NCI-H460 (cell line): ENCODE results near the gene HAUS5. TPM values are rescaled to one million over a fixed set of nuclear protein-coding genes. Genes with fewer than 3 reads are reported as not detected.

ENCODE experiments used
- DNase-seq: peaks from one replicate; pipeline ENCODE4 v3.0.0-alpha.2; 2016; ENCODE audit warnings: low read depth; ENCODE audit errors: extremely low read depth
- total RNA-seq: library from RNA; depleted of rRNA; stranded (reverse); fragments of >200 nt; shearing (Covaris generic); gene quantifications from 2 replicates; pipeline ENCODE4 v1.2.3, GENCODE V29; 2014

The HAUS5 gene
- total RNA-seq, 1 experiment from 2014 or later, result 9.9 TPM

DNA sequence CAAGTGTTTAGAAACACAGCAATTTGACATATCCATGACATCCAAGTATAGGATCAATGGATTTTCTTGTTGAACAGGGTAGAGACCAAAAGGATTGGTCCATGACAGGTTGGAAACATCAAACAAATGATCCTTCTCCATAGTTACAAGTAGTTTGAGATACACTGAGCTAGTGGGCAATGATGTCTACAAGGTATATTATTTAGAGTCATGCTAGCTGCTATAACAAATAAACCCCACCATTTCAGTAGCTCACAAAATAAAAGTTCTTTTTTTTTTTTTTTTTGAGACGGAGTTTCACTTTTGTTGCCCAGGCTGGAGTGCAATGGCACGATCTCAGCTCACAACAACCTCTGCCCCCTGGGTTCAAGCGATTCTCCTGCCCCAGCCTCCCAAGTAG, 4.9 kb upstream of the HAUS5 start:
- no peak for DNase-seq

DNA sequence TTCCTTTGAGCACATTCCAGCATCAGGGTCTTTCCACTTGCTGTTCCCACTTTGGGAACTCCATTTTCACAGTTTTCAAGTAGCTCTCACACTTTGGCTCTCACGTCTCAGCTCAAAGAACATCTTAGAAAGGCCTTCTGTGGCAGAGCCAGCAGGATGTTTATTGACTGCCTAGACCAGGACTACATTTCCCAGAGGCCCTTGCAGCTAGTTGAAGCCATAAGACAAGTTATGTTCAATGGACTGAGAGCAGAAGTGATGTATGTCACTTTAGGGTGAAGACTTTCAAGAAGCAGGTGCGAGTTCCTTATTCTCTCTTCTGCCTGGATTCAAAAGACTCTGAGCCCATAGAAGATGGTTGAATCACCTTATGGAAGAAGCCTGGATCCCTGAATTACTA, 4.3 kb upstream of the HAUS5 start:
- no peak for DNase-seq

DNA sequence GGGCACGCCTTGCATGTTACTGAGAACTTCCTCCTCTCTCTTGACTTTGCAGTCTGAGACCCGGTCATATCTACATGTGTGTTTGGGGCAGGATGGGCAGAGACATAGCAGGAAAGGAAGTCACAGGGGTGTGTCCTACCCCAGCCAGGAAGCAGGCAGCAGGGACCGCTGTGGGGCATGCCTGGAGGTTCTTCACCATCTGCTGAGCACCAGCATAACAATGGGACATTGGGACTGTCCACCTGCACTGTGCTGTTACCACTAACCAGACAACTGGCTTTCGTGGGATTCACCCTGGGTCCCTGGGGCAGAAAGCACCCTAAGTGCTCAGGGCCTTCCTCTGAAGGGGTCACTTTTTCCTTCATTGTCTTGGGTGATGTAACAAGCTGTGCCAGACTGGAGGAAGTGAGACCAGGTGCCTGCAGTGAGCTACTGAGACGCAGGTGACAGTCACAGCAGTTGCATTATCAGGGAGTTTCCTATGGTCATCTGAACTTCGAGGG, 2.6 kb upstream of the HAUS5 start:
- no peak for DNase-seq

DNA sequence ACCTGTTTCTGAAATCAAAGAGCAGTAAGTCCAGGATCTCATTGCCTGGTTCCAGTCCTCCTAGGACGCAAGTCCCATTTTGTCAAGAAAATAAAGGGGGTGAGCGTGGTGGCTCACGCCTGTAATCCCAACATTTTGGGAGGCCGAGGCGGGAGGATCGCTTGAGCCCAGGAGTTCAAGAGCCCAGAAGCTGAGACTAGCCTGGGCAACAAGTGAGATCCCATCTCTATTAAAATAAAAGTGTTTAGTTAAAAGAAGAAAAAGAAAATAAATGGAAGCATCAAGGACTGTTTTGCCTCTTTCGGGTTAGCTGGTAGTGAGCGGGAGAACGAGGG, 344 bp upstream of the HAUS5 start:
- no peak for DNase-seq

DNA sequence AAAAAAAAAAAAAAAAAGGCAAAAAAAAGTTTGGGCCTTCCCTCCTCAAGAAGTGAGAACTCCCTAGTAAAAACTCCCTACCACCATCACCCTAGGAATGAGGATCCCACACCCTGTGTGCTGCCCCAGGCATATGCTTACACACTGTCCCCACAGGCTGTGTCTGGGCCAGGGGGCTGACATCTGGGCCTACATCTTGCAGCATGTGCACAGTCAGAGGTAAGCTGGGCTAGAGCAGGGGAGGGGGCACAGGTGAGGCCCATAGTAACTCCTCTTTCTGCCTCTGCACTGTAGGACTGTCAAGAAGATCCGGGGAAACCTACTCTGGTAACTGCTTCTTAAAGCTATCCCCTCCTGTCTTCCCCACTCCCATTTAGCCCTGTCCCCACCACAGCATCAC, 1.0 kb downstream of the HAUS5 start:
- no peak for DNase-seq

DNA sequence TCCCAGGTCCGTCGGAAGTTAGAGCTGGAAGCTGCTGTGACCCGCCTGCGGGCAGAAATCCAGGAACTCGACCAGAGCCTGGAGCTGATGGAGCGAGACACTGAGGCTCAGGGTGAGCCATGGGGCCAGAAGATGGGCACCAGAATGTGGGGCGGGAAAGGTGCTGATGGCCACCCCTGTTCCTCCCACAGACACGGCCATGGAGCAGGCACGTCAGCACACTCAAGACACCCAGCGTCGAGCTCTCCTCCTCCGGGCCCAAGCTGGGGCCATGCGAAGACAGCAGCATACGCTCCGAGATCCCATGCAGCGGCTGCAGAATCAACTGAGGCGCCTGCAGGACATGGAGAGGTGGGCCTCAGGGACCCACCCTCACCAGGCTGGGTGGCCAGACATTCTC, 2.5 kb downstream of the HAUS5 start:
- DNase-seq, result no peak

DNA sequence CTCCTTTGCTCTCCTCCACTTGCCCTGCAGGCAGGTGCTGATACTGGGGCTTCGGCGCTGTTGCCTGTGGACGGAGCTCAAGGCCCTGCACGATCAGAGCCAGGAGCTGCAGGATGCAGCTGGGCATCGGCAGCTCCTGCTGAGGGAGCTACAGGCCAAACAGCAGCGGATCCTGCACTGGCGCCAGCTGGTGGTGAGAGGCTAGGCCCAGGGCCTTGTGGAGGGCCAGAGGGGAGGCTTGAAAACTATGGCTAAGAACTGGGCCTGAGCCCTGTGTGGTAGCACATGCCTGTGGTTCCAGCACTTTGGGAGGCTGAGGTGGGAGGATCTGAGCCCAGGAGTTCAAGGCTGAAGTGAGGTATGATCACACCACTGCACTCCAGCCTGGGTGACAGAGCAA, 6.3 kb downstream of the HAUS5 start:
- DNase-seq, result no peak

DNA sequence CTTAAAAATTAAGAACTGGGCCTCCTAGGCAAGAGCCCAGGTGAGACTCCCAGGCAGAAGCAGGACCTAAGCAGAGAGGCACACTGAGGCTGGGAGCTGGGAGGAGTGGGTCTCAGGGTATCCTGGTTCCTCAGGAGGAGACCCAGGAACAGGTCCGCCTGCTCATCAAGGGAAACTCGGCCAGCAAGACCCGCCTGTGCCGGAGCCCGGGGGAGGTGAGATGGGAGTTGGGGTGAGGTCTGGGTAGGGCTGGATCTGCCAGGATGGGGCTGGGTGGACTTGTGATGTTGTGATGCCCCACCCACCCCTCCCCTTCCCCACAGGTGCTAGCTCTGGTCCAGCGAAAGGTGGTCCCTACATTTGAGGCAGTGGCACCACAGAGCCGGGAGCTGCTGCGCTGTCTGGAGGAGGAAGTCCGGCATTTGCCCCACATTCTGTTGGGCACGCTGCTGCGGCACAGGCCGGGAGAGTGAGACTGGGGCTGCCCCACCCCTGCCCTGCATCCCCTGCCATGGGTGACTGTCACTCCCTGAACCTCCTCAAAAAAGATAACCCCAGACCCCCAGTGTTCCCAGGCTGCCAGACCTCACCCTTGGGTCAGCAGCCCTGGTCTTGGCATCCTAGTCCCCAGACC, 6.9 kb downstream of the HAUS5 start:
- DNase-seq, result no peak

DNA sequence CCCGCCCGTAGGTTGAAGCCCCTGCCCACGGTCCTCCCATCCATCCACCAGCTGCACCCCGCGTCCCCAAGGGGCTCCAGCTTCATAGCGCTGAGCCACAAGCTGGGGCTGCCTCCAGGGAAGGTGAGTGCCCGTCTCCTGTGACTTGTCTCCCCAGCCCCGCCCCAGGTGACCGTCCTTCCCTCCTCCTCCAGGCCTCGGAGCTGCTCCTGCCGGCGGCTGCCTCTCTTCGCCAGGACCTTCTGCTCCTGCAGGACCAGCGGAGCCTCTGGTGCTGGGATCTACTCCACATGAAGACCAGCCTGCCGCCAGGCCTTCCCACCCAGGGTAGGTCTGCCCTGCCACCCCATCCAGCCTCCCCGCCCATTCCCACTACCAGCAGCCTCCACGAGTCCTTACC, 7.5 kb downstream of the HAUS5 start:
- no peak for DNase-seq

DNA sequence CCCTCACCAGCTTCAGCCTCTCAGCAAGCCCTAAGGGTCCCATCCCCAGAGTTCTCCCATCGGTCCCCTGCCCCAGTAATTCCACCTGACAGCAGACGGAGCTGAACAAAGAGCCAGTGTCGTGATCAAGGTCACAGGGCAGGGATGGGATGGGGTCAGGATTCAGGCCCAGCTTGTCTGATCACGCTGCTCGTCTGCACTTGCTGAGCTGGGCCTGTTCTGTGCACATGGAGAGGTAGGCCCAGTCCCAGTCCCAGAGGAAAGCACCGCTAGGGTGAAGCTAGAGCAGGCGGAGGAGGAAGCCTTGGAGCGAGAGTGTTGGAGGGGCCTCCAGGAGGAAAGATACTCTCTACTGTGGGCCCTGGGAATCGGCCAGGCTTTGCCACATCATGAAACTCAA, 9.2 kb downstream of the HAUS5 start:
- no peak for DNase-seq

DNA sequence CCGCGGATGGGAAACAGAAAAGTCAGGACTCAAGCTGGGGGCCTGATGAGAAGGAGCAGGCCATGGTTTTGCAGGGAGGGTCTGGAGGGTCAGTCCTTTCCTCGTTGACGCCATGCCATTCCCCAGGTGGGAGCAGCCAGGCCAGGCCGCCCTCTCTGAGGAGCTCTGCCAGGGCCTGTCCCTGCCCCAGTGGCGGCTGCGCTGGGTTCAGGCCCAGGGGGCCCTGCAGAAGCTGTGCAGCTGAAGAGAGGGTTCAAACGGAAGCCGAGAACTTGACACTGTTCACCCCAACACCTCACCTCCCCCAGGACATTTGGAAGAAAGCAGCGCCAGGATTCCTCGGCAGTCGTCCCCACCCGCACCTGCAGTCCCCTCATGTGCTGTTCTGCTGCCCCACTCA, 10.2 kb downstream of the HAUS5 start:
- DNase-seq, result no peak

DNA sequence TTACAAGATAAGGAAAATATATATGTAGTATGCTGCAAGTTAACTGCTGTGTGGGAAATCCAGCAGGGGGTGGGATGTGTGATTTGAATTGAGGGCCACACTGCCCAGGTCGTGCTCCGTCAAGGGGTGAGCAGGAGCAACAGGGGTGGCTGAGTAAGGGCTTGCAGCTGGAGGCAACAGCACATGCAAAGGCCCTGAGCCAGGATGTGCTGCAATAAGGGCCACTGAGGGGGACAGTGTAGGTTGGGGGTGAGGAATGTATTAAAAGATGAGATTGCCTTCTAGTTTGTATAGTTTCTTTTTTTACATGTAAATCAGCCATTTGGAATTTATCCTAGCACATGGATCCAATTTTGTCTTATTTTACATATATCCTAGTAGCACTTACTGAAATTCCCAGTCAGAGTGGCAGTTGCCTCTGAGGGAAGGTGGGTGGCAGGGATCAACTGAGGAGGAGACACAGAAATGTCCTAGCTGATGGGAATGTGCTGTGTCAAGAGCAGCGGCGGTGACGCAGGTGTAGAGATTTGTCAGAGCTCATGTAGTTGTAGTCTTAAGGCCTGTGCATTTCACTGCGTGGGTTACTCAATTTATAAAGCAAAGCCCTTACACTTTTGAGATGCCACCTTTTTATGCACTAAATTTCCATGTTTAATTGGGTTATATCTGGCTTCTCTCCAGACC, 10.9 kb downstream of the HAUS5 start:
- DNase-seq, result no peak

DNA sequence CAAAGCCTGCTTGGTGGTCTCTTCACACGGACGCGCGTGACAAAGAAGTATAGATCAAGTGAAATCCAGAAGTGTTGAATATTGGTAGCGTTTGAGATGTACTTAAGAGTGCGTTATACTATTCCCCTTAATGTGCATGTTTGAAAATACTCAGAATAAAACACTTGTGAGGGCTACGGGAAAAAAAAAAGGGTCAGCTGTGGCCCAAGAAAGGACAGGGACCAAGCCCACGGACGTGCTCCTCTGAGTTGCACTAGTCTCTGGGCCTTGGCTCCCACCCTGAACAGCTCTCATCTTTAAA, 15.7 kb downstream of the HAUS5 start:
- DNase-seq, result no peak

DNA sequence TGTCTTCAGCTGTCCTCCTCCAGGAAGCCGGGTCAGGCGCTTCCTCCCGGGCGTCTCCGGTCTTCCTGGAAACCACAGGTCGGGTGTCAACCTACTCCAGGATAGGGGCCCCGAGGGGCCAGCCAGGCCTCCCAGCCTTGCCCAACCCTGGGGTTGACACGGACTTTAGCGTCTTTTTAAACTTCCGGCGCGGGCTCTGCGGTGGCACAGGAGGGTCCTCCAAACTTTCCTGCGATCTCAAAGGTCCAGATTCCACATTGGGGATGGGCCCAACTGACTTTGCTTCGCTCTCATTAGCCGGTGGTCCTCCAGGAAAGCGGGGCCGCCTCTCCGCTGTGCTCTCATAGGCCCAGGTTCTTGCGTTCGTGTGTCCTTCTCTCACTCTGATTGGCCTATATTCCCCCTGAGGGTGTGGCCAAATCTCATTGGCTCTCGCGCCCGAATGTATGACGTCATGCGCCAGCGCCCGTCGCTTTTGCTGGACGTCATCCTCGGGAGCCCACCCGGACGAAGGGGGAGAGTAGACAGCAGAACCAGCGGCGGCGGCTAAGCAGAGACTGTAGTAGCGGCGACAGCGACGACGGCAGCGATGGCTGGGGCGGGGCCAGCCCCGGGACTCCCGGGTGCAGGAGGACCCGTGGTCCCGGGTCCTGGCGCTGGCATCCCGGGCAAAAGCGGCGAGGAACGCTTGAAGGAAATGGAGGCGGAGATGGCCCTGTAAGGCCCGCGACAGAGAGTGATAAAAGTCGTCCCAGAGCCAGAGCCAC, 16.2 kb downstream of the HAUS5 start, which contains the start of gene RBM42:
Gene RBM42, plus strand, starts transcription at position 472 of the 767 bp plus-strand sequence. Its CDS starts 118 bp downstream, at position 590.
- peak; percentile 99 for DNase-seq

DNA sequence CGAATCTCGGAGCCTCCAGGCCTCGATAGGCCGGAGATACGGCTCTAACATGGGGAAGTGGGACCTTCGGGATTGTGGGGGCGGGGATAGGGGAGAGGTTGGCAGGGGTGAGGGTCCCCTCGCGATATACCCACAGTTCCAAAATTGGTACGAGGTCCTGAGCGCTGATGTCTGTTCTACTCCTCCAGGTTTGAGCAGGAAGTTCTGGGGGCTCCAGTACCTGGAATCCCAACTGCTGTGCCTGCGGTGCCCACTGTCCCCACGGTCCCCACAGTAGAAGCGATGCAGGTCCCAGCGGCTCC, 16.7 kb downstream of the HAUS5 start:
- DNase-seq, result no peak

DNA sequence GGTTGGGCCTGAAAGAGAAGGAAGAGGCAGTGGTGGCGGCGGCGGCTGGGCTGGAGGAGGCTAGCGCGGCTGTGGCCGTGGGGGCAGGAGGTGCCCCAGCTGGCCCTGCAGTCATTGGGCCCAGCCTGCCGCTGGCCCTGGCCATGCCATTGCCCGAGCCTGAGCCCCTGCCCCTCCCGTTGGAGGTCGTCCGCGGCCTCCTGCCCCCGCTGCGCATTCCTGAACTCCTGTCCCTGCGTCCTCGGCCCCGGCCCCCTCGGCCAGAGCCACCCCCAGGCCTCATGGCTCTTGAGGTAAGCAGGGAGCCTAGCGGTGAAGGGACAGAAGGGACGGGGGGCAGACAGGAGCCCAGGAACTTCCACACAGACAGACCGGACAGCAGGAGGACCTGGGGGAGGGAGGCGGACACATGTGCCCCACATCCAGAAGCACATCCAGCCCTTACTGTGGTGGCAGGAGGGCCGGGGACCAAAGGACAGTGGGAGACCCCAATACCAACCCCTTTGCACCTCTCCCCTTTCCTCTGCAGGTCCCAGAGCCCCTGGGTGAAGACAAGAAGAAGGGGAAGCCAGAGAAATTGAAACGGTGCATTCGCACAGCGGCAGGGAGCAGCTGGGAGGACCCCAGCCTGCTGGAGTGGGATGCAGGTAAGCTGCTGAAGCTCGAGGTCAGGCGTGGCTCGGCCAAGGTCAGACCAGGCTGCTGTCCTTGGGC, 21.3 kb downstream of the HAUS5 start:
- DNase-seq, result no peak

DNA sequence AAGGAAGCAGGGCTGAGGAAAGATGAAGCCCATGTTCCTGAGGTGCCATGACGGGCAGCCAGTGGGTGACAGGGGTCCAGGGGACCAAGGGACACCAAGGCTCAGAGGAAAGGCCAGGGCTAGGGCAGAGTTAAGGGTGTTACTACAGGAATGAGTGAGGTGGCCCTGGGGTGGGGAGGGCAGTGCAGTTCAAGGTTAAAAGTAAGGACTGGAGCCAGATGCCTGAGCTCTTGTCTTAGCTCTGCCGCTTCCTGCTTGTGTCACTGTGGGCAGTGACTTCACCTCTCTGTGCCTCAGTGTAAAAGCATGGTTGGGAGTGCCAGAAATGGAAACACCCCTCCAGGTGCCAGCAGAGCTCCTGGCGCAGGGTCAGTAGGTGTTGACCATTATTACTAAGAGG, 24.1 kb downstream of the HAUS5 start:
- no peak for DNase-seq

DNA sequence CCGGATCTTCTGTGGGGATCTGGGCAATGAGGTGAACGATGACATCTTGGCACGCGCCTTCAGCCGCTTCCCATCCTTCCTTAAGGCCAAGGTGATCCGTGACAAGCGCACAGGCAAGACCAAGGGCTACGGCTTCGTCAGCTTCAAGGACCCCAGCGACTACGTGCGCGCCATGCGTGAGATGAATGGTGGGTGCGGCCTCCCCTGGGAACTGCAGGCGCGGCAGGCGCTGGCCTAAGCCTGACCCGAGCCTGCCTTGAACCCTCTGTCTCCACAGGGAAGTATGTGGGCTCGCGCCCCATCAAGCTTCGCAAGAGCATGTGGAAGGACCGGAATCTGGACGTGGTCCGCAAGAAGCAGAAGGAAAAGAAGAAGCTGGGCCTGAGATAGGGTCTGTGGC, 24.6 kb downstream of the HAUS5 start:
- no peak for DNase-seq

DNA sequence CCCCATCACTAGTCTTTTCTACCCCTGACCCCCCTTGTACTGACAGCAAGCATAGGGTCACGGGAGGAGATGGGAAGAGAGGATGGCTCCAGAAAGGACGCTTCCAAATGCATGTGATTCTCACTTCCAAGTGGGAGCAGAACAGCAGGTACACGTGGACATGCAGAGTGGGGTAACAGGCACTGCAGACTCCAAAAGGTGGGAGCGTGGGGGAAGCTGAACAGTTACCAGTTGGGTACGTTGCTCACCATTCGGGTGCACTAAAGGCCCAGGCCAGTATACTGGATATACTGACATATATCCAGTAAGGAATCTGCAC, 26.7 kb downstream of the HAUS5 start:
- DNase-seq, result no peak

DNA sequence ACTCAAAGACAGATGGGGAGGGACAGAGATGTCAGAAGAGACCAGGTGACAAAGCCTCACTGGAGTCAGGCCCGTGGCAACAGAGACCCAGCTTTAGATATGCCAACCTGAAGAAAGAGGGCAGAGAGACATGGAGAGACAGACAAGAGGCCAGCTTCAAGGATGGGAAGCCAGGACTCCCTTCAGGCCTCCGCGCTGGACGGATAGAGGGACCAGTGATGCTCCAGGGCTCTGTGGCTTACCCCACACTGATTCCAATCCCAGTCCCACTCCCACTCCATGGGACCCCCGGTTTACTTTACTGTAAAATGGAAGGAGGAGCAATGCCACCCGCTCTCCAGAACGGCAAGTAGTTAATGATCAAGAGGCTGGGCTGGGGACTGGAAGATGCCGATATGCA, 27.3 kb downstream of the HAUS5 start:
- no peak for DNase-seq

DNA sequence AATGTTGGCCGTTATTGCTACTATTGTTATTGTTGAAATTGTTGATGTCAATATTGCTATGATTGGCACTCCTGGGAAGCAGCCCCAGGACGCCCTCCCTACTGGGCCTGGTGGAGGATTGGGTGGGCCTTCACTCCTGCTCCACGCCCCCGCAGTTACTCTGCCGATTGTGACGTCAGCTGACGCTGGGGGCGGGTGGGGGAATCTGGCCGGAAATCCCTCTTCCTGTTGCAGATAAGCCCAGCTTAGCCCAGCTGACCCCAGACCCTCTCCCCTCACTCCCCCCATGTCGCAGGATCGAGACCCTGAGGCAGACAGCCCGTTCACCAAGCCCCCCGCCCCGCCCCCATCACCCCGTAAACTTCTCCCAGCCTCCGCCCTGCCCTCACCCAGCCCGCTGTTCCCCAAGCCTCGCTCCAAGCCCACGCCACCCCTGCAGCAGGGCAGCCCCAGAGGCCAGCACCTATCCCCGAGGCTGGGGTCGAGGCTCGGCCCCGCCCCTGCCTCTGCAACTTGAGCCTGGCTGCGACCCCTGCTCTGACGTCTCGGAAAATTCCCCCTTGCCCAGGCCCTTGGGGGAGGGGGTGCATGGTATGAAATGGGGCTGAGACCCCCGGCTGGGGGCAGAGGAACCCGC, 29.1 kb downstream of the HAUS5 start, which contains the start of gene ETV2:
Gene ETV2, plus strand, starts transcription at position 231 of the 637 bp plus-strand sequence. CDS start 716 bp downstream, outside the sequence.
- DNase-seq, result no peak
